GM19452 (cell line): Measurements from ENCODE around the gene SRSF2.
"Not testable (repeated sequence)": the region's sequence is repeated elsewhere in the genome, so short reads cannot be mapped to it uniquely, and the experiment has no call there.

Experiments used
- ATAC-seq: cut with Tn5 transposase; IDR thresholded peaks from one replicate; pipeline ENCODE4 v1.9.1; 2021; ENCODE audit not compliant: unreplicated experiment

Gene SRSF2

DNA sequence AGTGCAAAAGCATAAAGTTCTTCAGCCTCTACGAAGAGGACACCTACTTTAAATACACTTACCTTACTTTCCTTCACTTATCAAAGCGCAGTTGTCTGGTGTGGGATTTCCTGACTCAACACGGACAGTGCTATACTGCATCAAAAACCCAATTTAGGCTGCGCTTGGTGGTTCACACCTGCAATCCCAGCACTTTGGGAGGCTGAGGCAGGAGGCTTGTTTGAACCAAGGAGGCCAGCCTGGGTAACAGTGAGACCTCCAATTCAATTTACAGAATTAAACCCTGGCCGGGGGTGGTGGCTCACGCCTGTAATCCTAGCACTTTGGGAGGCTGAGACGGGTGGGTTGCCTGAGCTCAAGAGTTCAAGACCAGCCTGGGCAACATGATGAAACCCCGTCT, 14.9 kb downstream of the SRSF2 start:
- ATAC-seq: no peak

GRCh38 chr17:76721463-76721862, 15.7 kb downstream of the SRSF2 start:
- ATAC-seq: no peak

DNA sequence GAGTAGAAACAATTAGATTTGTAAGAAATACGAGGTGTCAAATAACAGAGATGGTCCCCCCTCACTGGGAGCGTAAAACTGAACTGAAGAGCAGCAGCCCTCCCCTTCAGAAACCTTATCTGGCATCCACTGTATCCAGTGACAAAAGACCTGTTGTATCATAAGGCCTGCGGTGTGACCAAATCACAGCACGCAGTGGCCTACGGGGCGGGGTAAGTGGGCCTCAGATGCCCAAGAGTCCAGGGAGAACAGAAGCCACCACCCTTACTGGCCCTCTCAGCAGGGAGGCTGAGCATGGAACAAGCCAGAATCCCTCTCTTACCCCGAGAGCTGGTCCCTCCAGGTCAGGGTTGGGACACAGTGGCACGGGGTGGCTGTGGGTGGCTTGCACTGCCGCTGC, 16.2 kb downstream of the SRSF2 start:
- ATAC-seq: no peak

- ATAC-seq: no peak
Observed at GRCh38 chr17:76720211-76720610, 16.9 kb downstream of the SRSF2 start.

DNA sequence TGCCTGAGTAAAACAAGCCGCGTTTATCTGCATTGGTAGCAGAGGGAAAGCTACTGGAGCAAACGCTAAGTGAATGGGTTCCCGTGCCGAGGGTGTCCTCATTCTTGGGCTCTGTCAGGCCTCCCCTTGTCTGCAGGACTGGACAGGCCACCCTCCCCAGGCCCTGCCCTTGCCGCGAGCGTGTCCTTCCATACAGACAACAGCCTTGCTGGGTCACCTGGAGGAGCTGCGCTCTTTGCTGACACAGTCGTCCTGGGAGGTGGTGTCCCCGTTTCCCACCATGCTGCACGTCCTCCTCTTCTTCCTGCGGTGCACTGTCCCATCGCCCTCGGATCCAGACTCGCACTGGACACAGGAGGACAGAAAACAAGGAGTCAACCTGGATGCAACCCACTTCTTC, 18.6 kb downstream of the SRSF2 start:
- ATAC-seq: no peak

- no peak for ATAC-seq
Observed at GRCh38 chr17:76716839-76717215, 20.3 kb downstream of the SRSF2 start.

- ATAC-seq: no peak
Observed at GRCh38 chr17:76716146-76716838, 20.8 kb downstream of the SRSF2 start.

- no peak for ATAC-seq
Observed at GRCh38 chr17:76715496-76715830, 21.7 kb downstream of the SRSF2 start.

- ATAC-seq: no peak
Observed at GRCh38 chr17:76714822-76715495, 22.2 kb downstream of the SRSF2 start.

DNA sequence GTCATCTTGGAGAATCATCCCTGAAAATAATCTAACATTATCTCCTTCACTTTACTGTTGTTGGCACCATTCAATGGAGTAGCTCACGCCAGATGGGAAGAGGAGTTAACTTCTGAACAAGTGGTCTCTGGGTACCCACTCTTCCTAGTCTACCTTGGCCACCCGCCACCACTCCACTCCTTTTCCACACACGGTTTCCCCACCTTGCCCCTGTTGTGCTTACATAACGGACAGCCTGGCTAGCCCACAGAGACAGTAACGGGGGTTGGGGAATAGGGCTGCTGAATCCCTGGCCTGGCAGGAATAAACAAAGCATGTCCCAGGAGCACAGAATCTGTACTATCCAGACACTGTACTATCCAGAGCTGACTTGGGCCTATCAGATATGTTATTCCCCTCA, 22.8 kb downstream of the SRSF2 start:
- no peak for ATAC-seq

- no peak for ATAC-seq
Observed at GRCh38 chr17:76713765-76714164, 23.4 kb downstream of the SRSF2 start.

- ATAC-seq: not testable (repeated sequence)
Observed at GRCh38 chr17:76712321-76712720, 24.8 kb downstream of the SRSF2 start.

DNA sequence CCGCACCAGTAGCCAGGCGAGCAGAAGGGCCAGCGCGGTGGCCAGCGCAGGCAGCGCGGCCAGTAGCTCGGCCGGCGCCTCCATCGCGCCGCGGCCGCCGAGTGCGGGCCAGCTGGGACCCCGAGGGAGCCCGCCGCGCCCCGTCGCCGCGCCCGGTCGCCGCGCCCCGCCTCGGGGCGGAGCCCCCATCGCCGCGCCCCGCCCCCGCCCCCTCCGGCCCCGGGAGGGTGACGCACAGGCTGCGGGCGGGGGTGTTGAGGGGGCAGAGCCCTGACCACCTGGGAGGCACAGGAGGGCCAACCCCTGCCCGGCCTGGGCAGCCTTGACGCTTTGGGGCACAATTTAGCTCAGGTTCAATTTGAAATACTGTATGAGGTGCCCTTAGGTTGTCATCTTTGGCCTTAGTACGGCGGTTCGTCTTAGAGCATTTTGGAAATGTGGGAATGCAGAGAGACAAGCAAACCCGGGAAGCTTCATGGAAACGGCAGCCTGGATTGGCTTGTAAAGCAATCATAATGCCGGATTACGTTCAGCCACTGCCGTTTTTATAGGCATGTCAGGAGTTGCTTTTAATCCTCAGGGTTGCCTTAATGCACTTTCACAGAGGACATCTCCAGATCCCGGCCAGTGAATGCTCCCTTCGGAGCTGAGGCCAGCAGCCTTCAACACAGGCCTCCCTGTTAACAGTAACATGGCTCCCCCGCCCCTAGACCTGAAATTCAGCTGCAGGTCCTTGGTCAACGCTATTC, 26.1 kb downstream of the SRSF2 start, which contains the start of gene MXRA7:
TSS of gene MXRA7 (minus strand) at position 103 of the 749 bp plus-strand sequence. CDS start at position 84, 19 bp downstream.
- no peak for ATAC-seq

DNA sequence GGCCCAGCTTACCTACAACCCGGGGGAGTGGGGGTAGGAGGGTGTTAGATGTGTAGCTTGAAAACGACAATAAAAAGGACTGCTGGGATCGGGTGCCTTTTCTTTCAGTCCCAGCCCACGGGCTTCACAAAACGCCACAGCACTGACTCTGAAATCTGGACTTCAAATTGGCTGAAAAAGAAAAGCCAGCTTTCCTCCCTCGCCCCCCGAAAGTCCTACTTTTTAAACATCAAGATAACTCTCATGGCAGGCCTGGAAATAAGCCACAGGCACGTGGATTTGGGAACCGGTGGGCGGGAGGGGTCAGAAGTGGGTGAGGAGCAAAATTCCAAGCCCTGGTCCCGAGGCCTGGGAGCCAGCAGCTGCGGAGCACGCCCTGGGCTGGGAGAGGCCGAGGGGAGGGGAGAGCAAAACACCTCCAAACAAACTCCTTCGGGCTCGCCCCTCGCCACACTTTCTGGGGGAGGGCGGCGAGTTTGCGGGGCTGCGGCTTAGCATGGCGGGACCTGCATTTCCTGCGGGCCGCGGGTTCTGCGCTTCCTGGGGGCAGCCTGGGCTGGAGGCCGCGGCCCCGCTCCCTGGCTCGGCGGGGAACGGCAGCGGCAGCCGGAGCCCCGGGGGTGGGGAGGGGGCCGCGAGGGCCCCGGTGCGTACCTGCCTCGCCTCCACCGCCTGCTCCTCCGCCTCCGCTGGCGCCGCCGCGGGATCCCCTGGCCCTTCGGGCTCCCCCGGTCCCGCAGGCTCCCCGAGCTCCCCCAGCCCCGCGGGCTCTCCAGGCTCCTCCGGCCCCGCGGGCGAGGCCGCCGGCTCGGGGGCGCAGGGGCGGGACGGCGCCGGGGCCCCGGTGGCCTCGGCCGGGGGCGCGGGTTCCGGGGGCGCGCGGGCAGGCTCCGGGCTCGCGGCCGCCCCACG, 26.9 kb downstream of the SRSF2 start:
- ATAC-seq: not testable (repeated sequence)

DNA sequence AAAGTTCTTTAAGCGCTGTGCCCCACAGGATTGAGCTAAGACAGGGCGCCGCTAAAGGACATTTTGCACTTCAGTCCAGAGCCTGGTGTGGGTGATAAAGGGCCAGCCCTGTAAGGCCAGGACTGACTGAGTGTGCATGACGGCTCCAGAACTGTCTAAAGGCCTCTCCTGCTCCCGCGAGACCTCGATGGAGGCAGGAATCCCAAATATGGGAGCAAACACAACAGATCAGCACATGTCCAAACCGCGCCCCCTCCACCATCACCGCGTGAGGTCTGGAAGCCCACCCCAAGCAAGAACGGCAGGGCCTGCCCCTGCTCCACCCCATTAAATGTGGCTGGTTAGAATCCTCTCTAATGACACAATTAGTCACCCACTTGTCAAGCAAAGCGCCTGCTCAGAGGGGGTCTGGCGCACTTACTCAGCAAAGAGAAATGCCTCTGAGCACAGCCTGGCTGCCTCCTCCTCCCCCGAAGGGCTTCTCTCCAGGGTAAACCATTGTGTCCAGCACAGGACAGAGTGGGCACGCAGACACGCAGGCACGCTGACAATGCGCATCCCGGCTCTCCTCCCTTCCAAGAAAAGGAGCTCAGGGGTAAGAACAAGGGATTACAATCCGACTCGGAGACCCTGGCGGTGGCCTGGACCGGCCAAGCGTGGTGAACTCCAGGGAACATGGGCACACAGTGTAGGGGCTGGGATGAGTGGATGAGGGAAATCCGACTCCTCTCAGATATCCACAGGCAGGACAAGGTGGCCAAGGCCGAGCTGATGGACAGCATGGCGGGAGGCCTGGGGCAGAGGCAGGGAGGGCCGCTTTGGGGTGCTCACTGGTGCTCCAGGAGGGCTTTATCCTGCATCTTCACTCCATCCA, 27.8 kb downstream of the SRSF2 start:
- no peak for ATAC-seq

DNA sequence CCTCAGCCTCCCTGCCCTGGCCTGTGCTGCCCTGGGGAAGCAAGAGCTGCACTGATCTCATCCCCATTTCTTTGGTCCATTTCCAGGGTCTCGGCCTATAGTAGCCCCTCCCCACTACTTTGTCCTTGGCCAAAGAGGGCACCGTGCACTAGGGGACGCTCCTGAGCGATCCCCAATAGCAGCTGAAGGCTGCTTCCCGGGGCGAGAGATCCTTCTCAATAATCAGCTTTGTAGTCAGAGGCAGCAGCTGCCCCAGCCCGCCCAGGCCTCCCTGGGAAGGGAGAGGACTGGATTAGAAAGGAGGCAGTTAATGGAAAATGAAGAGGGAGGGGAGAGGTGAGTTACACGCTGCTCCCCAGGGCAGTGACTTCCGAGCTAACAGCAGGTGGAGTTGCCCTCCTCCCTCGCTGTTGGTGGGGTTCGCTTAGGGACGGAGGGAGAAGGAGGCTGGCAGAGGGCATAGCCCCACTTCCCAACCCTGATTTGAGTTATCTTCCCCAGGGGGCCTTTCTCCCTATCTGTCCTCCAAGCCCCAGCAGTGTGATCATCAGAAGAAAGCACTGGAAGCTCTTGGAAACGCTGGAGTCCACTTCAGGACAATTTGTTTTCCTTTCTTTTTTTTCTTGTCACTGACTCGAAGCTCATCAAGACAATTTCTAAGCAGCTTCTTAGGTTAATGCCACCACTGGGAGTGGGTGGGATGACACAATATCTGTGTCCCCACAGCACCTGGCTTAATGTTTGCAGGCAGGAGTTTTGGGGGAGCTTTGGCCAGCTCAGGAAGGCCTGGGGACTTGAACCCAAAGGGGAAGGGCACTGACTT, 28.9 kb downstream of the SRSF2 start:
- ATAC-seq: no peak

DNA sequence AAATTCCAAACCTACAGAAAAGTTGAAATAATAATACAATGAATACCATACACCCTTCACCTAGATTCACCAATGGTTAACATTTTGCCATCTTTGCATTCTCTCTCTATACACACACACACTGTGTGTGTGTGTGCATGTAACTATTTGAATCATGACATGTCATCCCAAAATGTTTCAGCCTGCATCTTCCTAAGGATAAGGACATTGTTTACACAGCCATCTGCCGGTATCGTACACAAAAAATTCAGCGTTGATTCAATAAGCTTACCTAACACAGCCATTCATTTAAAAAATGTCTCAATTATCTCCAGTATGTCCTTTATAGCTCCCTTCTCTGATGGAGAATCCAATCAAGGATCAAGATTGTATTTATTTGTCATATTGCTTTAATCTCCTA, 30.3 kb downstream of the SRSF2 start:
- no peak for ATAC-seq

- ATAC-seq: no peak
Observed at GRCh38 chr17:76704805-76705204, 32.3 kb downstream of the SRSF2 start.

- ATAC-seq: no peak
Observed at GRCh38 chr17:76702941-76703637, 34.0 kb downstream of the SRSF2 start.
